Keratinocyte (primary cell): ENCODE measurements around the gene G6PC3.

ENCODE experiments used
- CTCF ChIP-seq, 3 experiments: IDR thresholded peaks in 1 of 3; conservative IDR thresholded peaks in 1 of 3; optimal IDR thresholded peaks in 1 of 3; 2 replicates in 2 of 3; 3 replicates in 1 of 3; pipeline versions ENCODE3 to v1.5.1; 2011; ENCODE audit warnings: low read length in 3 of 3, mild to moderate bottlenecking in 3 of 3, moderate library complexity in 2 of 3, control low read depth in 1 of 3, inconsistent platforms in 1 of 3; ENCODE audit not compliant: insufficient read depth in 2 of 3; ENCODE audit errors: extremely low read depth in 1 of 3
- EZH2 ChIP-seq: IDR thresholded peaks from one replicate; pipeline ENCODE4 v1.6.1; 2012; ENCODE audit warnings: inconsistent platforms, mild to moderate bottlenecking, low read length, moderate library complexity

- TF ChIP-seq CTCF (optimal IDR thresholded peaks at IDR 0.05 in 1 of 3, IDR thresholded peaks at IDR 0.05 in 1 of 3, conservative IDR thresholded peaks at IDR 0.05 in 1 of 3; ENCODE audit: extremely low read depth in 1 of 3, insufficient read depth in 2 of 3, low read length in 3 of 3) (no peak), EZH2 (no peak)
These were observed 39.6 kb downstream of the G6PC3 start for GRCh38 chr17:44110011-44110686.
